ENCODE measurements around the gene MOCOS.

DNA sequence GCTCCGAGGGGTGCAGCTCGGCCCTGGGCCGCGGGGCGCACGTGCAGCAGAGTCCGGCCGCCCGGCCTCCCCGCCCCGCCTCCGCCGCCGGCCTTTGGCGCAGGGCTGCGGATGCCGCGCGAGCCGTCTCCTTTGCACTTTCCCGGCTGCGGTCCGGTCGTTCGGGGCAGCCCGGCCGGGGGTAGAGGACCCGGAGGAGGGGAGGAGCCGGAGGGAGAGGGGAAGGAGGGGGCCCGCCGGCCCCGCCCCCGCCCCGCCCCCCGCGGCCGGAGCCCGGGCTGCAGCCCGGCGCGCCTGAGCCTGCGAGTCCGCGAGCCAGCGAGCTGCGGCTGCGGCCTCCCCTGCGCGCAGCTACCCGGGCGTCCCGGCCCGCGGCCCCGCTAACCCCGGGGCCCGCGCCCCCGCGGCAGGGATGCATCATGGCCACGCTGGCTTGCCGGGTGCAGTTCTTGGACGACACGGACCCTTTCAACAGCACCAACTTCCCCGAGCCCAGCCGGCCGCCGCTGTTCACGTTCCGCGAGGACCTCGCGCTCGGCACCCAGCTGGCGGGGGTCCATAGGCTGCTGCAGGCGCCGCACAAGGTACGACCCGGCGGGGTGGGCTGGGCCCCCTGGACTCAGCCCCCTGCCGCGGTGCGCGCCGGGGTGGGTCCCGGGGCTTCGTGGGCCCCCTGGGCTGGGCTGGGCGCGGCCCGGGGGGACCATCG, 110.3 kb downstream of the MOCOS start, which contains the start of gene FHOD3:
- TF ChIP-seq, protein P1, sequence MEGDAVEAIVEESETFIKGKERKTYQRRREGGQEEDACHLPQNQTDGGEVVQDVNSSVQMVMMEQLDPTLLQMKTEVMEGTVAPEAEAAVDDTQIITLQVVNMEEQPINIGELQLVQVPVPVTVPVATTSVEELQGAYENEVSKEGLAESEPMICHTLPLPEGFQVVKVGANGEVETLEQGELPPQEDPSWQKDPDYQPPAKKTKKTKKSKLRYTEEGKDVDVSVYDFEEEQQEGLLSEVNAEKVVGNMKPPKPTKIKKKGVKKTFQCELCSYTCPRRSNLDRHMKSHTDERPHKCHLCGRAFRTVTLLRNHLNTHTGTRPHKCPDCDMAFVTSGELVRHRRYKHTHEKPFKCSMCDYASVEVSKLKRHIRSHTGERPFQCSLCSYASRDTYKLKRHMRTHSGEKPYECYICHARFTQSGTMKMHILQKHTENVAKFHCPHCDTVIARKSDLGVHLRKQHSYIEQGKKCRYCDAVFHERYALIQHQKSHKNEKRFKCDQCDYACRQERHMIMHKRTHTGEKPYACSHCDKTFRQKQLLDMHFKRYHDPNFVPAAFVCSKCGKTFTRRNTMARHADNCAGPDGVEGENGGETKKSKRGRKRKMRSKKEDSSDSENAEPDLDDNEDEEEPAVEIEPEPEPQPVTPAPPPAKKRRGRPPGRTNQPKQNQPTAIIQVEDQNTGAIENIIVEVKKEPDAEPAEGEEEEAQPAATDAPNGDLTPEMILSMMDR (IDR thresholded peaks at IDR 0.05): no peak
- peak in 1 of 2 donors; percentile 57 for TF ChIP-seq POLR2A (IDR thresholded peaks at IDR 0.05)
